IgD-negative memory B cell (primary cell): Measurements from ENCODE around the gene VTI1A. TPM values are rescaled to one million over a fixed set of nuclear protein-coding genes. Genes with fewer than 3 reads are reported as not detected.

Source experiments
- H3K27ac Mint-ChIP-seq, 3 donors: one replicate each; pipeline ENCODE4 v1.8.0; 2020 to 2022; ENCODE audit warnings: mild to moderate bottlenecking in 3 of 3, mixed read lengths in 3 of 3, moderate library complexity in 1 of 3
- H3K27me3 Mint-ChIP-seq: one replicate; pipeline ENCODE4 v1.8.0; 2021; ENCODE audit warnings: mixed read lengths
- H3K36me3 Mint-ChIP-seq: one replicate; pipeline ENCODE4 v1.8.0; 2020; ENCODE audit warnings: mild to moderate bottlenecking, mixed read lengths
- H3K4me1 Mint-ChIP-seq, 3 donors: one replicate each; pipeline ENCODE4 v1.8.0; 2020 to 2022; ENCODE audit warnings: mixed read lengths in 3 of 3, mild to moderate bottlenecking in 1 of 3
- H3K4me3 Mint-ChIP-seq, 4 donors: one replicate each; pipeline ENCODE4 v1.8.0; 2020 to 2022; ENCODE audit warnings: mild to moderate bottlenecking in 4 of 4, mixed read lengths in 4 of 4, moderate library complexity in 3 of 4
- H3K9me3 Mint-ChIP-seq, 3 donors: one replicate each; pipeline ENCODE4 v1.8.0; 2020 to 2021; ENCODE audit warnings: mixed read lengths in 3 of 3, mild to moderate bottlenecking in 1 of 3
- polyA plus RNA-seq: library from polyadenylated mRNA; unstranded; fragments of 300-500 nt; fragmentation: Illumina TruSeq; gene quantifications from one replicate; pipeline ENCODE4 v1.2.3, GENCODE V29; 2021

VTI1A gene
- polyA plus RNA-seq, 1 donor from 2014 or later = 32.0 TPM

- Mint-ChIP-seq H3K4me3 (no peak overlapping the region), H3K4me1 (no peaks in the 10 kb centered on the region), H3K36me3 (peaks cover 10% of the 10 kb centered on the region), H3K27me3 (no peaks in the 10 kb centered on the region), H3K27ac (no peak overlapping the region), H3K9me3 (peaks cover 0 to 2% (median 0%) of the 10 kb centered on the region in 3 donors)
Measured at GRCh38 chr10:112741830-112742402, 294.9 kb downstream of the VTI1A start.

DNA sequence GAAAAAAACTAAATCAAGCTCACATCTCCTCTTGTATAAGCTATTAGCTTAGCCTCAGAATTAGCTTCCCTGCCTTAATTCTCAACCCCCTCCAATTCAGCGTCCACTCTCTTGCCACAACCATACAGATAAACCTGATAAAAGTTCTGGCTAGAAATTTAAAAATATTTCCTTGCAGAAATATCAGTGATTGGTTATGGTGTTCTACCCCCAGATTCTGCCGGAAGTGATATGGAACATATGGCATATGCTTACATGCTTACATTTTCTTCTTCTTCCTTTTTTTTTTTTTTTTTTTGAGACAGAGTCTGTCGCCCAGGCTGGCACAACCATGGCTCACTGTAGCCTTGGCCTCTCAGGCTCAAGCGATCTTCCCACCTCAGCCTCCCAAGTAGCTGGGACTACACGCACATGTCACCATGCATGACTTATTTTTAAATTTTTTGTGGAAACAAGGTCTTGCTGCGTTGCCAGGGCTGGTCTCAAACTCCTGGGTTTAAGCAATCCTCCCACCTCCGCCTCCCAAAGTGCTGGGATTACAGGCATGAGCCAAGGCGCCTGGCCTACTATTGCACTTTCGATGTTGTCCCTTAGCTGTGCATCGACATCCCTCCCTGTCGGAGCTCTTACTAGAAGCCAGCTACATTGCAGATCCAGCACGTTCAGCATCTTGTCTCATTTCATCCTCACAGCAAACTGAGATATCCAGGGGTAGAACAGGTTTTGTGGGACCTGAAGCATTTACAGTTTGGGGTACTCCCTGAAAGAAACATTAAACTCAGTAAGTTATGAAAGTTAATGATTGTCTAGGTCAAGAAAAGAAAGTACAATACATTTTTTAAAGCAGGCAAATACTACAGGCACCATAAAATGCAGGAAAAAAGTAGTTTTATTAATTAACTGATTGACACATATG is 297.4 kb downstream of the VTI1A start:
- Mint-ChIP-seq H3K36me3 (peaks cover 11% of the 10 kb centered on the region), H3K4me1 (no peaks in the 10 kb centered on the region), H3K27me3 (no peaks in the 10 kb centered on the region), H3K27ac (no peak overlapping the region), H3K4me3 (no peak overlapping the region), H3K9me3 (no peaks in the 10 kb centered on the region)

DNA sequence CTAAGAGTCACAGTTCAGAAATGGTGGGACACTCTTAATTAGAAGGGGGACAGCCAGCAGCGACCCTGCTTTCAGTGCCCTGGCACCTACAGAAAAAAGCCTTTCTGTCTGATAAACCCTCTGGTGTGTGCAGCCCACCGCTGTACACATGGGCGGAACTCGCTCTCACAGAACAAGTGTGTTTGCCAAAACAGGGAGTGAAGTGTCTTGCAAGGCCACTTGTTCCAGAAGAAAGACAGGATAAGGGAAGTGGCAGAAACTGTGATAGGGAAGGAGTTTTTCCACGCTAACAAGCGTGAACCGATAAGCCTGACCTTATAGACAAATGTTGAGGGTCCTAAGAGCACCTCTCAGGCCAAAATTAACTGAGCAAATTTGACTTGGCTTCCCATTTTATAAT is 299.3 kb downstream of the VTI1A start:
- Mint-ChIP-seq H3K9me3 (no peaks in the 10 kb centered on the region), H3K4me3 (no peak overlapping the region), H3K27me3 (no peaks in the 10 kb centered on the region), H3K4me1 (no peaks in the 10 kb centered on the region), H3K36me3 (peaks cover 12% of the 10 kb centered on the region), H3K27ac (no peak overlapping the region)

DNA sequence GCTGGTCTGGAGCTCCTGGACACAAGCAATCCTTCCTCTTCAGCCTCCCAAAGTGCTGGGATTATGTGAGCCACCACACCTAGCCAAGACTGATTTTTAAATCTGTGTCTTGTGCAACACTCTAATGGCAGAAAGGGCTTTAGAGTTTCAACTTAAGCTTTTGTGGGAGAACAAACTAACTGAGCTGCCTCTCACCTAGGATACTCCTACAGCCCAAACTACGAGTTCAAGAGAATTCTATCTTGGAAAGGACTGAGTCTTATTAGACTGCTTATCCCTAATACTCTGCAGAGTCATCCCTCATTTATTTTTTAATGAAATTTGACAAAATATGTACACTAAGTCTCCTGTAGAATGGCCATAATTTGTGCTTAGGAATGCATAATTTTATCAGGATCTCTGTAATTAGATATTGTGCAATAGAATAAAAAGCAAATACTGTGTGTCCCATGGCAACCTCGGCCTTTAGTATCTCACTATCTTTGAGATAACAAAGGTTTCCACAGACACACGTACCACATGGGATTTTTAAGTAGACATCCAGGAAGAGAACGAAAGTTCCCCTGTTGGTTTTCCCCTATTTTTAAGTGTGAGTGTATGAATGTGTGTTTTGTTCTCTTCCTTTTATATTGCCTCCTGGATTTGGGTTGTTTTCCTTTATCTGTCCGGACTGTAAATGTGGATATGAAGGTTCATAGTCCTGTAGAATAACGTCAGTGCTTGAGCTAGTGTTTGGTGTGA is 303.6 kb downstream of the VTI1A start:
- no peaks in the 10 kb centered on the region for H3K9me3 Mint-ChIP-seq
- H3K36me3 Mint-ChIP-seq = peaks cover 17% of the 10 kb centered on the region
- H3K4me1 Mint-ChIP-seq = peaks cover 0 to 1% (median 0%) of the 10 kb centered on the region in 3 donors
- no peak overlapping the region for H3K27ac Mint-ChIP-seq
- H3K27me3 Mint-ChIP-seq = no peaks in the 10 kb centered on the region
- no peak overlapping the region for H3K4me3 Mint-ChIP-seq

- H3K4me1 Mint-ChIP-seq = peaks cover 0 to 1% (median 0%) of the 10 kb centered on the region in 3 donors
- no peak overlapping the region for H3K27ac Mint-ChIP-seq
- H3K9me3 Mint-ChIP-seq = no peaks in the 10 kb centered on the region
- no peak overlapping the region for H3K4me3 Mint-ChIP-seq
- no peaks in the 10 kb centered on the region for H3K27me3 Mint-ChIP-seq
- H3K36me3 Mint-ChIP-seq = peaks cover 20% of the 10 kb centered on the region
Measured at GRCh38 chr10:112751651-112752050, 304.6 kb downstream of the VTI1A start.

DNA sequence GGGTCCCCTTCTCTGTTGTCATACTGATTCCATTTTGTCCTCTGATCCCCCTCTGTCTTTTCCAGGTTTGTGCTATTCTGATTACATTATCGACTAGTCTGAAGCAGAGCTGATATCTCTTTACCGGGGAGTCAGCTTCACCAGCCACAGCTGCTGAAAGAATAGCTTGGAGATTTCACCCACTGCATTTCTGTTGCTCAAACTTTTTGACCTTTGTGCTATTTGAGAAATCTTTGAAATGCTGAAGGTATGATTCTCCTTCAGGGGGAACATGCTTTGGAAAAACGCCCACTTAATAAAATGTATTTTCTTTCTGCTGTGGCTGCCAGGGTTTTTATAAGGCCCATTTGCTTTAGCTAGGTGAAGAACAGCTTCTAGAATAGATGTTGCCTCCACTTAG is 305.3 kb downstream of the VTI1A start:
- Mint-ChIP-seq H3K9me3 (no peaks in the 10 kb centered on the region), H3K4me1 (peaks cover 0 to 4% (median 0%) of the 10 kb centered on the region in 3 donors), H3K27me3 (no peaks in the 10 kb centered on the region), H3K4me3 (no peak overlapping the region), H3K27ac (no peak overlapping the region), H3K36me3 (peaks cover 22% of the 10 kb centered on the region)

DNA sequence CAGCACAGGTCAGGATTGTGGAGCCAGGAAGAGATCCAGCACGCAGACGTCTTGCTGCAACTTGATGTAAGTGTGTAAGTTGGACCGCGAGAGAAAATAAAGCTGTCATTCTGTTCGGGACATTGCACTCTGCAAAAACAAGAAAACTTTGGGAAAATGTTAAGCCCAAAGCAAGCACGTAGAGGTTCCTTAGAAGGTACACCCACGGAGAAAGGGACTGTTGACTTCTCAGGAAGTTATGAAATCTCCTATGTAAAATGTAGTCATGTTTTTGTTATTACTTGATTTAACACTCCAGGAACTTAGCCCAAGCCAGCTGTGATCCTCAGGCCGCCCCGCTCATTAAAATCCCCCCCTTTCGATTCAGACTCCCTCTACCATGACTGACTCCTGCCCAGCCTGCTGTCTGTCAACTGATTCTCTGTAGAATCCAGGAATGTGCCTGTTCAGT is 307.0 kb downstream of the VTI1A start:
- Mint-ChIP-seq H3K27me3 (no peaks in the 10 kb centered on the region), H3K4me1 (peaks cover 0 to 4% (median 0%) of the 10 kb centered on the region in 3 donors), H3K36me3 (peaks cover 22% of the 10 kb centered on the region), H3K9me3 (no peaks in the 10 kb centered on the region), H3K4me3 (no peak overlapping the region), H3K27ac (no peak overlapping the region)

DNA sequence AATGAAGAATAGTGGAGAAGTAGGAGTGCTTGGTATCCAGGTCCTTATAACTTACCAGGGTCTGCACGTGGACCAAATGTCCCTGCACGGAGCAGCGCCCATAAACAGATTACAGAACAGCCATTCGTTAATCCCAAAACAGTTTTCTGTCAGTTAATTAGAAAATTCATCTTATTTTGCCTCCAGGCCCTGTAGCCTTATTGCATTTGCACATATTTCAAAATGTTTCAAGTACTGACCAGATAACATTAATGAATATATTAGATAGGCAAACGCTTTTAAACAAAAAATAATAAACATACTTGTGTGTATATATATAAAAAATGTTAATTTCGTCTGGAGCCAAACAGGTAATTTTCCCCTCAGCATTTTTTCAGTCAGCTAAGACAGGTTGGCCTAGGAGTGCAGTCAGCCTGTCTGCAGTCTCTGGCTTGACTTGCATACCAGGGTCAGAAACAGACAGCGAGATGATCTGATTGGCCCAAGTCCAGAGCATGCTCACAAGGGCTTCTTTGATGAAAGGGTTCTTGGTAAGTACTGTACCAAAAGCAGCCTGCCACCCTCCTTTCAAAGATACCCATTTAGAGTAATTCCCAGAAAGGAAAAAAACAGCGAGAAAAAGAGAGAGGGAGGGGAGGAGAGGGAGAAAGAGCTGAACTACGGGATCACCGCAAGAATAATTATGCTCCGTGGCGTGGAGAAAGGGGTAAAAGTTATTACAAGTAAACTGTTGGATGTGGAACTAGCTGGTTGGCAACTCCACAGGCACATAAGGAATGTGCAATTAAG is 308.6 kb downstream of the VTI1A start:
- H3K9me3 Mint-ChIP-seq = no peaks in the 10 kb centered on the region
- peaks cover 21% of the 10 kb centered on the region for H3K36me3 Mint-ChIP-seq
- no peak overlapping the region for H3K27ac Mint-ChIP-seq
- no peaks in the 10 kb centered on the region for H3K27me3 Mint-ChIP-seq
- H3K4me1 Mint-ChIP-seq = peaks cover 0 to 4% (median 0%) of the 10 kb centered on the region in 3 donors
- H3K4me3 Mint-ChIP-seq = no peak overlapping the region

DNA sequence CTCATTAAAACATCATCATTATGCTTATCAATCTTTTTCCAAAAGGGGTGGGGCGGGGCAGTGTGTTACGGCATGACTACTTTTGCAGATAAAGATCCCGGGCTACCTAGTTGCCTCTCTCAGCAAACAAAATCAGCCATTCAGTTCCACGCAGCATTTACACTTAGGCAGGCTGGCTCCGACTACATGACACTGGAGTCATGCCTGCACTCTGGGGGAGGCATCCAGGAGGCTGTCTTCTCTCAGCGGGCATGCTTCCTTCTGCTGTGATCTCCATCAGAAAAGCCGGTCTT is 309.2 kb downstream of the VTI1A start:
- Mint-ChIP-seq H3K4me1 (peaks cover 0 to 4% (median 0%) of the 10 kb centered on the region in 3 donors), H3K36me3 (peaks cover 21% of the 10 kb centered on the region), H3K27ac (no peak overlapping the region), H3K4me3 (no peak overlapping the region), H3K27me3 (no peaks in the 10 kb centered on the region), H3K9me3 (no peaks in the 10 kb centered on the region)

GRCh38 chr10:112758961-112759360 is 311.9 kb downstream of the VTI1A start:
- Mint-ChIP-seq H3K36me3 (peaks cover 18% of the 10 kb centered on the region), H3K4me3 (no peak overlapping the region), H3K4me1 (peaks cover 0 to 4% (median 0%) of the 10 kb centered on the region in 3 donors), H3K27me3 (no peaks in the 10 kb centered on the region), H3K27ac (no peak overlapping the region), H3K9me3 (no peaks in the 10 kb centered on the region)

DNA sequence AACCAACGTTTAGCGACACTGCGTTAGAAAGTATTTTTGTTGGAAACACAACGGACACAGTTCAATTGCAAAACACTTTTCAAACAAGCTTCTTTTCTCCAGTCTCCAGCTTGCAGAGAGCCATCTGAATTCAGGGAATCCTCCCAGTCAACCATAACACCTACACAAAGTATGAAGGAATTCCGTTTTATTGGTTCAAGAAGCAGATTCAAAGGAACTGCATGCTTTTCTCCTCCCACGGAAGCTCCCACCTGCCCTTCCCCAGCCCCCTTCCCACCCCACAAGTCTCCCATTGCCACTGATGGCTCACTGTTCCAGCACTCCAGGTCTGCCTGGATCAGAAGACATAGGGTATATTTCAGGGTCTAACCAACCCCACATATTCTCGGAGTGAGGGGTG is 312.5 kb downstream of the VTI1A start:
- Mint-ChIP-seq H3K9me3 (no peaks in the 10 kb centered on the region), H3K36me3 (peaks cover 13% of the 10 kb centered on the region), H3K4me1 (peaks cover 0 to 4% (median 0%) of the 10 kb centered on the region in 3 donors), H3K27me3 (no peaks in the 10 kb centered on the region), H3K27ac (no peak overlapping the region), H3K4me3 (no peak overlapping the region)

- Mint-ChIP-seq H3K36me3 (peaks cover 7% of the 10 kb centered on the region), H3K4me1 (peaks cover 0 to 3% (median 0%) of the 10 kb centered on the region in 3 donors), H3K4me3 (no peak overlapping the region), H3K27ac (no peak overlapping the region), H3K9me3 (no peaks in the 10 kb centered on the region), H3K27me3 (no peaks in the 10 kb centered on the region)
Measured at GRCh38 chr10:112761256-112761655, 314.2 kb downstream of the VTI1A start.

GRCh38 chr10:112763916-112764520 is 317.0 kb downstream of the VTI1A start:
- no peak overlapping the region for H3K27ac Mint-ChIP-seq
- peaks cover 5% of the 10 kb centered on the region for H3K36me3 Mint-ChIP-seq
- no peak overlapping the region for H3K4me3 Mint-ChIP-seq
- no peaks in the 10 kb centered on the region for H3K27me3 Mint-ChIP-seq
- H3K4me1 Mint-ChIP-seq = no peaks in the 10 kb centered on the region
- no peaks in the 10 kb centered on the region for H3K9me3 Mint-ChIP-seq

- Mint-ChIP-seq H3K9me3 (no peaks in the 10 kb centered on the region), H3K27me3 (no peaks in the 10 kb centered on the region), H3K36me3 (peaks cover 1% of the 10 kb centered on the region), H3K4me3 (no peak overlapping the region), H3K27ac (no peak overlapping the region), H3K4me1 (no peaks in the 10 kb centered on the region)
Measured at GRCh38 chr10:112765717-112766235, 318.8 kb downstream of the VTI1A start.
